Neural crest cell (in vitro differentiated cells): Measurements from ENCODE around the gene RACGAP1. TPM values are rescaled to one million over a fixed set of nuclear protein-coding genes. Genes with fewer than 3 reads are reported as not detected.
"Not testable (repeated sequence)": the region's sequence is repeated elsewhere in the genome, so short reads cannot be mapped to it uniquely, and the experiment has no call there.

Experiments
- DNase-seq: peaks from one replicate; pipeline ENCODE4 v3.0.0; 2021; ENCODE audit warnings: low read depth, mixed read lengths, low spot score
- H3K27ac Mint-ChIP-seq: one replicate; pipeline ENCODE4 v1.8.0; 2021; ENCODE audit warnings: mild to moderate bottlenecking, mixed read lengths; ENCODE audit not compliant: unreplicated experiment
- H3K27me3 Mint-ChIP-seq: 2 replicates; pipeline ENCODE4 v1.8.0; 2021; ENCODE audit warnings: low read depth, mild to moderate bottlenecking, mixed read lengths
- H3K36me3 Mint-ChIP-seq: 2 replicates; pipeline ENCODE4 v1.8.0; 2021; ENCODE audit warnings: low read depth, mild to moderate bottlenecking, mixed read lengths
- H3K4me1 Mint-ChIP-seq: 2 replicates; pipeline ENCODE4 v1.8.0; 2021; ENCODE audit warnings: mixed read lengths
- H3K4me3 Mint-ChIP-seq: one replicate; pipeline ENCODE4 v1.8.0; 2021; ENCODE audit warnings: mild to moderate bottlenecking, mixed read lengths
- H3K9me3 Mint-ChIP-seq: 2 replicates; pipeline ENCODE4 v1.8.0; 2021; ENCODE audit warnings: mixed read lengths
- total RNA-seq: library from RNA; stranded (reverse); gene quantifications from 2 replicates; pipeline ENCODE4 v1.2.1, GENCODE V29; 2021
- TF ChIP-seq, protein P1 (sequence below): fragments of 200-600 bp; sonication (generic); conservative IDR thresholded peaks from 2 replicates; pipeline ENCODE4 v1.5.0; 2021; ENCODE audit warnings: antibody characterized with exemption, mild to moderate bottlenecking

Gene RACGAP1
- total RNA-seq, 1 donor from 2014 or later = 104 TPM

DNA sequence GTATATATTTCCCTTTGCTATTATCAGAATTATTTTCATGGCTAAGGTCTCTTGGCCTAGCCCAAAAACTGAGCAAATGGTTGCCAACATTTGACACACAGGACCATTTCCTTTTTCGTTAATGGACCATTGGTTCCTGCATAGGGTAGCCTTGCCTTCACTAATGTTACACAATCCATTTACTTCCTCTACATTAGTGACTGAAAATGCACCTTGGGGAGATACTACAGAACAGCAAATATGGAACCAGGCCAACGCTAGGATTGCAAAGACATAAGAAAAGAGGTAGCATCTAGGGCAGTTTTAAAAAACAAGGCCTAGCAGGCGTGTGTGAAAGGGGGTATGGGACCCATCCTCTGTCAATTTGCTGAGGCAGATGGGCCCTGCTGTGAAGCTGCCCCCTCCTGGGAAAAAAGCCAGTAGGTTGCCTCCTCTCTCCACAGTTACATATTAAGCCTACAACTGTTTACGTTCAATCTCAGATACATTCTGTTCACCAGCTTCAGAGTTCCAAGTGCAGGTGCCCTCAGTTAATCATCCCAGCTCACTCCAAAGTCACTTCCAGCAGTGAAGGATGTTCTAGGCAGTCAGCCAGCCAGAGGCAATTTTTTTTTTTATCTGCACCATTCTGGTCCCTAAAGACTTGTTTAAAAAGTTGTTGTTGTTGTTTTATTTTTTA is 37.5 kb downstream of the RACGAP1 start:
- Mint-ChIP-seq H3K4me1 (no peaks in the 10 kb centered on the region), H3K4me3 (no peak overlapping the region), H3K36me3 (no peaks in the 10 kb centered on the region), H3K9me3 (no peaks in the 10 kb centered on the region), H3K27ac (no peak overlapping the region), H3K27me3 (no peaks in the 10 kb centered on the region)
- TF ChIP-seq, protein P1, sequence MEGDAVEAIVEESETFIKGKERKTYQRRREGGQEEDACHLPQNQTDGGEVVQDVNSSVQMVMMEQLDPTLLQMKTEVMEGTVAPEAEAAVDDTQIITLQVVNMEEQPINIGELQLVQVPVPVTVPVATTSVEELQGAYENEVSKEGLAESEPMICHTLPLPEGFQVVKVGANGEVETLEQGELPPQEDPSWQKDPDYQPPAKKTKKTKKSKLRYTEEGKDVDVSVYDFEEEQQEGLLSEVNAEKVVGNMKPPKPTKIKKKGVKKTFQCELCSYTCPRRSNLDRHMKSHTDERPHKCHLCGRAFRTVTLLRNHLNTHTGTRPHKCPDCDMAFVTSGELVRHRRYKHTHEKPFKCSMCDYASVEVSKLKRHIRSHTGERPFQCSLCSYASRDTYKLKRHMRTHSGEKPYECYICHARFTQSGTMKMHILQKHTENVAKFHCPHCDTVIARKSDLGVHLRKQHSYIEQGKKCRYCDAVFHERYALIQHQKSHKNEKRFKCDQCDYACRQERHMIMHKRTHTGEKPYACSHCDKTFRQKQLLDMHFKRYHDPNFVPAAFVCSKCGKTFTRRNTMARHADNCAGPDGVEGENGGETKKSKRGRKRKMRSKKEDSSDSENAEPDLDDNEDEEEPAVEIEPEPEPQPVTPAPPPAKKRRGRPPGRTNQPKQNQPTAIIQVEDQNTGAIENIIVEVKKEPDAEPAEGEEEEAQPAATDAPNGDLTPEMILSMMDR = no peak
- DNase-seq = no peak

DNA sequence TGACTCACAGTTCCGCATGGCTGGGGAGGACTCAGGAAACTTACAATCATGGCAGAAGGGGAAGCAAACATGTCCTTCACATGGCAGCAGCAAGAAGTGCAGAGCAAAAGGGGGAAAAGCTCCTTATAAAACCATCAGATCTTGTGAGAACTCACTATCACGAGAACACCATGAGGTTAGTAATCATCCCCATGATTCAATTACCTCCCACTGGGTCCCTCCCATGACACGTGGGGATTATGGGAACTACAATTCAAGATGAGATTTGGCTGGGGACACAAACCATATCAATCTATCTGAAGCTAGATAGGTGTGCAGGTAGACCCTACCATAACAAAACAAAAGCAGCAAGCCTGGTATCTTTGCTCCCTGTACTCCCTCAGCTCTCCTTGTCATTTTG is 38.8 kb downstream of the RACGAP1 start:
- H3K27ac Mint-ChIP-seq, DNase-seq, H3K4me3 Mint-ChIP-seq, H3K36me3 Mint-ChIP-seq, H3K27me3 Mint-ChIP-seq, H3K4me1 Mint-ChIP-seq, H3K9me3 Mint-ChIP-seq: not testable (repeated sequence)

DNA sequence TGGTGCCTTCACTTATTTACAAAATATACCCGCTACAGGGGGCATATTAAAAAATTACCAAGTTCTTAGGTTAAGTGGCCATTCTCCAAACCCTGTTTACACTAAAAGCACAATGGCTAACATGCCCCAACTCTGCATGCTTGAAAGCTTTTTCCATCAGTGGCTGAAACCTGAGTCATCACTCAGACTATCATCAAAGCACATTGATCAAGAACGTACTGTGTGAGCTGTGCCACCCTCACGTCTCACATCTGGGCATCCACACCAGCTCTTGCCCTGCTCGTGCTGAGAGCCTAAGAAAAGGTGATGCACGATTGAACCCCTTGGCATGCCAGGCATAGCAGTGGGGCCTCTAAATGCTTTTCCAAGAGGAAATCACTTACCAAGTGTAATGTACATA is 39.3 kb downstream of the RACGAP1 start:
- Mint-ChIP-seq H3K27ac (no peak overlapping the region), H3K4me3 (no peak overlapping the region), H3K36me3 (no peaks in the 10 kb centered on the region), H3K27me3 (no peaks in the 10 kb centered on the region), H3K9me3 (no peaks in the 10 kb centered on the region), H3K4me1 (peaks cover 2% of the 10 kb centered on the region)
- DNase-seq = no peak
- TF ChIP-seq, protein P1 = no peak

DNA sequence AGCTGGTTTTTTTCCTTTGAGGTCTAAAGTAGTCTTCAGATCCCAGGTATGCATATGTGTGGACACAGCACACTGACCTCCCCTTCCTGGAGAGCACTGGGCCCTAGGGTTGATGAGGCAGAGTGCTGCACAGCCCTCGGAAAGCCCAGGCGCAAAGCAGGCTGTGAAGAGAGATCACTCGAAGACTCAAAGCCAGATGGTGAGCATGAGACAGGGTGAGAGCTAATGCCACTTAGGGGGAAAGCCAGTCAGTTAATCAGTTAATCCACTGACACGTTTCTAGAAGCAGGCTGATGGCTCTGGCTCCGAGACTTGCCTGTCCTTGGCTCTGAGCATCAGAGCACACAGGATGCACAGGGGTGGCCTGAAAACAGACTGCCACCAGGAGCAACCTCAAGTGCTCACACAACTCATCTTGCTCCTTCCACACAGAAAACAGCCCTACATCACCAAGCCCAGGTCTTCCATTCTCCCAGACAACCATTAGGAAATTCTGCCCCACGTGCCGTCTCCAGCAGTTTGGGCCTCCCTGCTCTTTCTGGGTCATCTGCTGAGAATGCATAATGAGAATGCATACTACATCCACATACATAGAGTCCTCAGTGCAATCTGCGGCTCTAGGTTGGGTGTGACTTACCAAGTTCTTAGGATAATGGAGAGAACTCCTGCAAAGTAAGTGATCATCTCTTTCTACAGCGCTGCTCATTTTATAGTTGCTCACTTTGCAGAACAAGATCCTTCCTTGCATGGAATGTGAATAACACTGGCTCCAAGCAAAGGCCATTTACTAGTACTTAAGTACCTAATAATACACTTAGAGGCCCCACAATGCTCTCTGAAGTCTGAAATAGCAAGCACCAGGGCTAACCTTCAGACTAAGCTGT is 40.6 kb downstream of the RACGAP1 start:
- no peaks in the 10 kb centered on the region for H3K36me3 Mint-ChIP-seq
- no peak for DNase-seq
- H3K27me3 Mint-ChIP-seq = no peaks in the 10 kb centered on the region
- no peaks in the 10 kb centered on the region for H3K9me3 Mint-ChIP-seq
- peaks cover 12% of the 10 kb centered on the region for H3K4me1 Mint-ChIP-seq
- peak overlapping the region; percentile 45 for H3K27ac Mint-ChIP-seq
- no peak overlapping the region for H3K4me3 Mint-ChIP-seq
- TF ChIP-seq, protein P1 = no peak

DNA sequence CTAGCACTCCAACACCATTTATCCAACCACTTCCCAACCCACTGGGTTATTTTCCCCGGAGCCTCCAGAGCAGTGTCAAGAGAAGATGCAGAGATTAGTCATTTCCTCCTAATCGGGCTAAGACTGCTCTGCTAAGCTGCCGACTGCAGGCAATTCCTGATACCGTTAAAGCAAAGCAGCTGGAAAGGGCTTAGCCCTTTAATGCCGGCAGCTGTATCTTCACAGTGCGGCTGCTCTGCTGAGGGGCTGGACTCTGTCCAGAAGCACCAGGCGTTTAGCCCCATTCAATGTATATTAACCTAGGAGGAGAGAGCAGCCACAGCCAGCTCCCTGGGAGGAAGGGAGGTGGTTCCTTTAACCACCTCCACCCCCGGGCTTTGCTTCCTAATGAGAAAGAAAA is 41.4 kb downstream of the RACGAP1 start:
- Mint-ChIP-seq H3K4me3 (no peak overlapping the region), H3K27me3 (no peaks in the 10 kb centered on the region)

More for the DNA sequence above, 41.4 kb downstream of the RACGAP1 start:
- no peak for DNase-seq
- Mint-ChIP-seq H3K9me3 (no peaks in the 10 kb centered on the region), H3K27ac (no peak overlapping the region), H3K4me1 (peaks cover 21% of the 10 kb centered on the region), H3K36me3 (no peaks in the 10 kb centered on the region)
- TF ChIP-seq, protein P1 = no peak
